ENCODE measurements around the gene PLAU.

DNA sequence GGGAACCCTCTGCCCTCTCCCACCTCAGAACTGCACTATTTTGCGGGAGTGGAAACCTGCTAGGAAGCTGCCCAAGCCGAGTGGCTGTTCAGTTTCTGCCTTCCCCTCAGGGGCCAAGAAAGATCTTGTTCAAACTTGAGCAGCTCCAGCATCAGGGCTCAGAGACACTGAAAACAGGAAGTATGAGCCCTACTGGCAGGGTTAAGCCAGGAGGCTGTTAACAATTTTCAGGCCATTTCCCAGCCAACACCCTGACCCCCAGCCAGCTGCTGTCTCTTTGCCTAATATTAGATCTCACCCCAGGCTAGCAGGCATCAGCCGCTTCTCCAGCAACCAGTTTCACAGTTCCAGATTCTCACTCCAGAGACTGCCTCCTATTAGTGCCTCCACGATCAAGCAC is 9.2 kb downstream of the PLAU start:
- TF ChIP-seq MYC (IDR thresholded peaks at IDR 0.05; ENCODE audit: borderline replicate concordance, low read length) (no peak), EP300 (IDR thresholded peaks at IDR 0.05) (no peak), TP53 (CRISPR knock-in tag; IDR thresholded peaks at IDR 0.05) (no peak), POLR2A (IDR thresholded peaks at IDR 0.05; ENCODE audit: low read length) (no peak)
- TF ChIP-seq, protein P1, sequence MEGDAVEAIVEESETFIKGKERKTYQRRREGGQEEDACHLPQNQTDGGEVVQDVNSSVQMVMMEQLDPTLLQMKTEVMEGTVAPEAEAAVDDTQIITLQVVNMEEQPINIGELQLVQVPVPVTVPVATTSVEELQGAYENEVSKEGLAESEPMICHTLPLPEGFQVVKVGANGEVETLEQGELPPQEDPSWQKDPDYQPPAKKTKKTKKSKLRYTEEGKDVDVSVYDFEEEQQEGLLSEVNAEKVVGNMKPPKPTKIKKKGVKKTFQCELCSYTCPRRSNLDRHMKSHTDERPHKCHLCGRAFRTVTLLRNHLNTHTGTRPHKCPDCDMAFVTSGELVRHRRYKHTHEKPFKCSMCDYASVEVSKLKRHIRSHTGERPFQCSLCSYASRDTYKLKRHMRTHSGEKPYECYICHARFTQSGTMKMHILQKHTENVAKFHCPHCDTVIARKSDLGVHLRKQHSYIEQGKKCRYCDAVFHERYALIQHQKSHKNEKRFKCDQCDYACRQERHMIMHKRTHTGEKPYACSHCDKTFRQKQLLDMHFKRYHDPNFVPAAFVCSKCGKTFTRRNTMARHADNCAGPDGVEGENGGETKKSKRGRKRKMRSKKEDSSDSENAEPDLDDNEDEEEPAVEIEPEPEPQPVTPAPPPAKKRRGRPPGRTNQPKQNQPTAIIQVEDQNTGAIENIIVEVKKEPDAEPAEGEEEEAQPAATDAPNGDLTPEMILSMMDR (IDR thresholded peaks at IDR 0.05): no peak

Measured in A549 (cell line).